Measurements from ENCODE around the gene GFRA4.

The GFRA4 gene

GRCh38 chr20:3673221-3674070 lies 10.2 kb upstream of the GFRA4 start:
- FAIRE-seq, result no peak

GRCh38 chr20:3672547-3673171 lies 9.5 kb upstream of the GFRA4 start:
- no peak for FAIRE-seq

- no peak for FAIRE-seq
Observed at GRCh38 chr20:3671986-3672546, 8.9 kb upstream of the GFRA4 start.

GRCh38 chr20:3670945-3671344 lies 7.7 kb upstream of the GFRA4 start:
- no peak for FAIRE-seq

- no peak for FAIRE-seq
Observed at GRCh38 chr20:3670511-3670910, 7.3 kb upstream of the GFRA4 start.

- FAIRE-seq, result no peak
Observed at GRCh38 chr20:3669710-3670367, 6.6 kb upstream of the GFRA4 start.

- FAIRE-seq, result no peak
Observed at GRCh38 chr20:3667434-3668037, 4.3 kb upstream of the GFRA4 start.

GRCh38 chr20:3663858-3664257 lies 659 bp upstream of the GFRA4 start:
- FAIRE-seq, result no peak

- FAIRE-seq, result no peak
Observed at GRCh38 chr20:3661814-3662665, 1.2 kb downstream of the GFRA4 start.

GRCh38 chr20:3661060-3661813 lies 2.0 kb downstream of the GFRA4 start:
- no peak for FAIRE-seq

- FAIRE-seq, result no peak
Observed at GRCh38 chr20:3660262-3661059, 2.7 kb downstream of the GFRA4 start.

GRCh38 chr20:3659492-3660261 lies 3.5 kb downstream of the GFRA4 start:
- FAIRE-seq, result no peak

GRCh38 chr20:3658716-3659491 lies 4.3 kb downstream of the GFRA4 start:
- FAIRE-seq, result no peak

GRCh38 chr20:3658019-3658715 lies 5.0 kb downstream of the GFRA4 start:
- FAIRE-seq, result no peak

- FAIRE-seq, result no peak
Observed at GRCh38 chr20:3655131-3655405, 8.1 kb downstream of the GFRA4 start.

- no peak for FAIRE-seq
Observed at GRCh38 chr20:3654326-3655130, 8.7 kb downstream of the GFRA4 start.

GRCh38 chr20:3653921-3654320 lies 9.3 kb downstream of the GFRA4 start:
- no peak for FAIRE-seq
